Measurements from ENCODE around the gene FEZF1.

FEZF1 gene

GRCh38 chr7:122268101-122268500 is 36.4 kb downstream of the FEZF1 start:
- Histone ChIP-seq H3K4me3 (ENCODE audit: insufficient read depth, low read depth, low read length) (no peak overlapping the region), H3K9me3 (ENCODE audit: control insufficient read depth, low read length) (no peaks in the 10 kb centered on the region), H3K27me3 (ENCODE audit: control insufficient read depth, insufficient read depth, low read length, poor library complexity, severe bottlenecking) (no peaks in the 10 kb centered on the region), H3K27ac (ENCODE audit: insufficient read depth, low read depth, low read length, poor library complexity, severe bottlenecking) (no peak overlapping the region), H3K36me3 (ENCODE audit: control insufficient read depth, insufficient read depth, low read length) (no peaks in the 10 kb centered on the region), H3K4me1 (ENCODE audit: control insufficient read depth, insufficient read depth, low read length) (no peaks in the 10 kb centered on the region)
- whole genome bisulfite sequencing, 2 experiments: 92 to 95% methylated on average over 3 of the region's 3 CpGs

DNA sequence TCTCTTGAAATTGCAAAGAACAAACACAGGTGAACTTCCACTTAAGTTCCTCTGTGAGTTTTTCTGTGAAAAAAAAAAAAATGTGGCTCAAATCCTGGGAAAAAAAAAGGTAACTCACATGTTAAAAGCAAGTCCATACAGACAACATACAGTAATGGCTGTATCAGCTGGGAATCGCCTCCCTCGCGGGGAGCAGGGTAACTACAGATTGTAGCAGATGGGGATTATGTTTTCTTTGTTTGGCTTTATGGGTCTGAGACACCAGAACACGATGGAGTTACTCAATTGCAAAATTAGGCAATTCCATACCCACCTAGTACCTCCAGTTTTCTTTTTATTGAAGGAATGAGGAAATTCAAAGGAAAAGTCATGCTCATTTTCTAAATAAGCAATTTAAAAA is 42.3 kb downstream of the FEZF1 start:
- WGBS, 2 experiments: 68 to 69% methylated on average over 3 to 4 of the region's 4 CpGs
- H3K4me1 ChIP-seq (ENCODE audit: control insufficient read depth, insufficient read depth, low read length): no peaks in the 10 kb centered on the region
- H3K4me3 ChIP-seq (ENCODE audit: insufficient read depth, low read depth, low read length): no peak overlapping the region
- no peaks in the 10 kb centered on the region for H3K9me3 ChIP-seq (ENCODE audit: control insufficient read depth, low read length)
- H3K27me3 ChIP-seq (ENCODE audit: control insufficient read depth, insufficient read depth, low read length, poor library complexity, severe bottlenecking): no peaks in the 10 kb centered on the region
- H3K27ac ChIP-seq (ENCODE audit: insufficient read depth, low read depth, low read length, poor library complexity, severe bottlenecking): no peak overlapping the region
- H3K36me3 ChIP-seq (ENCODE audit: control insufficient read depth, insufficient read depth, low read length): no peaks in the 10 kb centered on the region

- Histone ChIP-seq H3K9me3 (ENCODE audit: control insufficient read depth, low read length) (no peaks in the 10 kb centered on the region), H3K27ac (ENCODE audit: insufficient read depth, low read depth, low read length, poor library complexity, severe bottlenecking) (no peak overlapping the region), H3K36me3 (ENCODE audit: control insufficient read depth, insufficient read depth, low read length) (no peaks in the 10 kb centered on the region), H3K4me1 (ENCODE audit: control insufficient read depth, insufficient read depth, low read length) (no peaks in the 10 kb centered on the region), H3K27me3 (ENCODE audit: control insufficient read depth, insufficient read depth, low read length, poor library complexity, severe bottlenecking) (no peaks in the 10 kb centered on the region), H3K4me3 (ENCODE audit: insufficient read depth, low read depth, low read length) (no peak overlapping the region)
- WGBS, 2 experiments: 60 to 61% methylated on average over 4 of the region's 4 CpGs
Observed at GRCh38 chr7:122261442-122261841, 43.1 kb downstream of the FEZF1 start.

DNA sequence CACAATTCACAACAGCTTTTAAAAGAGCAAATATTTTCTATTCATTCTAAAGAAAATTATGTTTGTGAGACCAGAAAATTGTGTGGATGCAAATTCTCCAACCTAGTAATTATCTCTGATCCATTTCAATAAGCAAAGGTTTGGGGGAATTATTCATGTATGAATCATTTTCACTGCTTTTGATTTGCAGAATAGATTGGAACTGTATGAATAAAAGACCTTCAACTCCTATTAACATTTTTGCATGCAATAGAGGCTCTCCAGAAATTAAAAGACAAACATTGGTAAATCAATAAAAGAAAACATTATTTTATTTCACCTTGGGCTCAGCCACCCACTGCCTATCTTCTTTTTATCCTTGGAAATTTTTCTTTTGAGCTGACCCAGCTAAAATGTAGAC is 43.5 kb downstream of the FEZF1 start:
- no peaks in the 10 kb centered on the region for H3K27me3 ChIP-seq (ENCODE audit: control insufficient read depth, insufficient read depth, low read length, poor library complexity, severe bottlenecking)

DNA sequence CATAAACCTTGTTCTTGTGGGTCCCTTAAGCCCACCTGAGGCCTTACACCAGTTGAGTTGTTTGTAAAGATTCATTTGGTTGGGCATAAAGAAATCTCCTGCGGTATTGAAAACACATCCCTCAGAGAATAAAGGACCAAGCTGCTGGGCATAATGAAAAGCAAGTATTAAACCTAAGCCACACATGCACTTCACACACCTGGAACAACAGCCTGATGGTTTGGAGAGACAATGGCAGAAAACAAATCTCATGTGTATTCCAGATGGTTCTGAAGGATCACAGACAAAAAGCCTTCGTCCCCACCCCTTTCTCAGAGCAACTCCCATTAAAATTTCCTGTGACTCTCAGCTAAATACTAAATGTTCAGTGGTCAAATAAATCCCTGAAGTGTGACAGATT is 44.2 kb downstream of the FEZF1 start:
- Histone ChIP-seq H3K9me3 (ENCODE audit: control insufficient read depth, low read length) (no peaks in the 10 kb centered on the region), H3K27me3 (ENCODE audit: control insufficient read depth, insufficient read depth, low read length, poor library complexity, severe bottlenecking) (no peaks in the 10 kb centered on the region), H3K27ac (ENCODE audit: insufficient read depth, low read depth, low read length, poor library complexity, severe bottlenecking) (no peak overlapping the region), H3K36me3 (ENCODE audit: control insufficient read depth, insufficient read depth, low read length) (no peaks in the 10 kb centered on the region), H3K4me1 (ENCODE audit: control insufficient read depth, insufficient read depth, low read length) (no peaks in the 10 kb centered on the region), H3K4me3 (ENCODE audit: insufficient read depth, low read depth, low read length) (no peak overlapping the region)
- WGBS, 2 experiments: 73 to 86% methylated on average over 2 of the region's 2 CpGs

More for the DNA sequence above, 43.5 kb downstream of the FEZF1 start:
- no peaks in the 10 kb centered on the region for H3K36me3 ChIP-seq (ENCODE audit: control insufficient read depth, insufficient read depth, low read length)
- H3K27ac ChIP-seq (ENCODE audit: insufficient read depth, low read depth, low read length, poor library complexity, severe bottlenecking): no peak overlapping the region
- no peaks in the 10 kb centered on the region for H3K4me1 ChIP-seq (ENCODE audit: control insufficient read depth, insufficient read depth, low read length)
- no peaks in the 10 kb centered on the region for H3K9me3 ChIP-seq (ENCODE audit: control insufficient read depth, low read length)
- H3K4me3 ChIP-seq (ENCODE audit: insufficient read depth, low read depth, low read length): no peak overlapping the region

DNA sequence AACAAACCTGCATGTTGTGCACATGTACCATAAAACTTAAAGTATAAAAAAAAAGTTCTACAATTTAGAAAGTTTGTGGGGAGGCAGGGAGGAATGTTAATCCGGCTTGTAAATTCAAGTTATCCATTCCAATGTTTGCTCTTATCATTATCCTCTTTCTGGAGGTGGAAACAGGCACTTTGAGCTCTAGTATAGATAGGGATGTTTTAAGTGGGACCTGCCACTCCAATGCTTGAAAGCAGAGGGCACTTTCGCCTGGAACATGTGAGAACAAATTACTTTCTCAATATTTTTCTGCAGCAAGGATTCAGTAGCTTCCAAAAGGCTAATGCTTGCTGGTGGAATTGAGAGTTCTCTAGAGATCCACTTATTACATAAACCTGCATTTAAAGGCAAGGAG is 45.6 kb downstream of the FEZF1 start:
- Histone ChIP-seq H3K4me3 (ENCODE audit: insufficient read depth, low read depth, low read length) (no peak overlapping the region), H3K4me1 (ENCODE audit: control insufficient read depth, insufficient read depth, low read length) (no peaks in the 10 kb centered on the region)
- WGBS, 2 experiments: 67 to 88% methylated on average over 1 to 2 of the region's 2 CpGs

DNA sequence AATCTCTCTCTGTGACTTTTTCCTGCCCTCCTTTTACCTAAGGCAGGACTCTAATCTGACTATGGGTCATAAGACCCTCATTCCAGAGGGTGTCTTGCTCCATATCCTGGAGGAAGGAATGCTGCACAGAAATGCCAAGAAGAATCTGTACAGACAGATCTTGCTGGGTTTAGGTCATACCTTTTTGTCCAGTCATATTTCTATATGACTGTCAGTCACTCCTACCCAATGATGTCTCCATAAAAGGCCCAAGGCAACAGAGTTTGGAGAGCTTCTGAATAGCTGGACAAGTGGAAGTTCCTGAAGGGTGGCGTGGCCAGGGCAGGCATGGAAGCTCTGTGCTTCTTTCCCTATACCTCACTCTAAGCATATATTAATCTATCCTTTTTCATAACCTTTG is 47.5 kb downstream of the FEZF1 start:
- 63 to 90% methylated on average over 1 of the region's 1 CpG for WGBS, 2 experiments
- no peaks in the 10 kb centered on the region for H3K9me3 ChIP-seq (ENCODE audit: control insufficient read depth, low read length)
- no peaks in the 10 kb centered on the region for H3K36me3 ChIP-seq (ENCODE audit: control insufficient read depth, insufficient read depth, low read length)
- H3K4me1 ChIP-seq (ENCODE audit: control insufficient read depth, insufficient read depth, low read length): no peaks in the 10 kb centered on the region
- no peak overlapping the region for H3K27ac ChIP-seq (ENCODE audit: insufficient read depth, low read depth, low read length, poor library complexity, severe bottlenecking)
- no peak overlapping the region for H3K4me3 ChIP-seq (ENCODE audit: insufficient read depth, low read depth, low read length)
- H3K27me3 ChIP-seq (ENCODE audit: control insufficient read depth, insufficient read depth, low read length, poor library complexity, severe bottlenecking): no peaks in the 10 kb centered on the region

More for the DNA sequence above, 45.6 kb downstream of the FEZF1 start:
- Histone ChIP-seq H3K36me3 (ENCODE audit: control insufficient read depth, insufficient read depth, low read length) (no peaks in the 10 kb centered on the region), H3K27ac (ENCODE audit: insufficient read depth, low read depth, low read length, poor library complexity, severe bottlenecking) (no peak overlapping the region), H3K27me3 (ENCODE audit: control insufficient read depth, insufficient read depth, low read length, poor library complexity, severe bottlenecking) (no peaks in the 10 kb centered on the region), H3K9me3 (ENCODE audit: control insufficient read depth, low read length) (no peaks in the 10 kb centered on the region)

DNA sequence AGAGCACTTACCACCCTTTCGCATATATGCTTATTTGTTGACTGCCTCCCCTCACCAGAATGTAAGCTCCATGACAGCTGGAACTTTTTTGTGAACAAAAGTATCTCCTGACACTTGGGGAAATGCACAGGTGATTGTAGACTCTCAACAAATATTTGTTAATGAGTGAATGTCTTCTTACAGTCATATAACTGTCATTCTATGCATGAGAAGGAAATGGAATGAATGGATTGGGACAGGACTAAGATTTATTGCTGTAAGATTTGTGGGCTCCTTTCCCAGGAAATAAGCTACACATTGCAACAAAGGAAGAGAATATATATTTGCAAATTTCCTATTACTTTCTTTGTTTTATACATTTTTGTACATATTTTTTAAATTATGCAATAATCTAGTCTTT is 48.5 kb downstream of the FEZF1 start:
- H3K4me1 ChIP-seq (ENCODE audit: control insufficient read depth, insufficient read depth, low read length): no peaks in the 10 kb centered on the region
- WGBS, 2 experiments: 95 to 97% methylated on average over 1 of the region's 1 CpG
- no peak overlapping the region for H3K4me3 ChIP-seq (ENCODE audit: insufficient read depth, low read depth, low read length)
- H3K36me3 ChIP-seq (ENCODE audit: control insufficient read depth, insufficient read depth, low read length): no peaks in the 10 kb centered on the region
- no peak overlapping the region for H3K27ac ChIP-seq (ENCODE audit: insufficient read depth, low read depth, low read length, poor library complexity, severe bottlenecking)
- H3K27me3 ChIP-seq (ENCODE audit: control insufficient read depth, insufficient read depth, low read length, poor library complexity, severe bottlenecking): no peaks in the 10 kb centered on the region
- no peaks in the 10 kb centered on the region for H3K9me3 ChIP-seq (ENCODE audit: control insufficient read depth, low read length)

DNA sequence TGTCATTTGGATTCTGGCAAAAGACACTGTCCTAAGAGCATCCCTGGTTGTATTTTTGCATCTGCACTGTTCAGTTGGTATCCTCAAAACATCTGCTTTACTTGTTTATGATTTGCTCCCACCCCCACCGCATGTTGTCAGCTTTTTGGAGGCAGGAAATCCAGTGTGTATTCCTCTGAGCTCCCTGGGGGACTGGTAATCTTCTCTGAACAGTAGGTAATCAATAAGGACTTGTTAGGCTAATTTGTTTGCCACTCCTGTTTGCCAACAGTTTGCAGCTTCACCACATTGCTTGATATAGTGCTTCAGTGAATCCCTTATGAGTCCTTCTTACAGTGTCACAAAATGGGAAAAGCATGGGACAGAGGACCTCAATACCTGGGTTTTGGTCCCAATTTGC is 49.1 kb downstream of the FEZF1 start:
- Histone ChIP-seq H3K27me3 (ENCODE audit: control insufficient read depth, insufficient read depth, low read length, poor library complexity, severe bottlenecking) (no peaks in the 10 kb centered on the region), H3K9me3 (ENCODE audit: control insufficient read depth, low read length) (no peaks in the 10 kb centered on the region), H3K4me3 (ENCODE audit: insufficient read depth, low read depth, low read length) (no peak overlapping the region), H3K27ac (ENCODE audit: insufficient read depth, low read depth, low read length, poor library complexity, severe bottlenecking) (no peak overlapping the region), H3K4me1 (ENCODE audit: control insufficient read depth, insufficient read depth, low read length) (no peaks in the 10 kb centered on the region), H3K36me3 (ENCODE audit: control insufficient read depth, insufficient read depth, low read length) (no peaks in the 10 kb centered on the region)
- 7 to 10% methylated on average over 1 of the region's 1 CpG for WGBS, 2 experiments
